GM13977 (cell line): ENCODE measurements around the gene DZANK1.

Experiments used
- DNase-seq: peaks from one replicate; pipeline ENCODE4 v3.0.0; 2012; ENCODE audit warnings: low spot score
- CTCF ChIP-seq: IDR thresholded peaks from 2 replicates; pipeline ENCODE4 v1.5.1; 2012; ENCODE audit warnings: mild to moderate bottlenecking, control low read depth; ENCODE audit not compliant: insufficient read depth; ENCODE audit errors: extremely low read depth, missing control alignments
- in situ Hi-C: fragments of 300-500 bp; cut with MboI; formaldehyde crosslinking; loops from one replicate; pipeline ENCODE4 v1.12.0; 2022; ENCODE audit warnings: low sequenced_read_pairs, low pct_unique_long_range_greater_than_20kb, mixed read lengths, inconsistent platforms; ENCODE audit not compliant: unreplicated experiment

Gene DZANK1

GRCh38 chr20:18440403-18440802, 26.4 kb downstream of the DZANK1 start:
- DNase-seq = no peak
- TF ChIP-seq CTCF = no peak
- in situ Hi-C loops = no loop called here

GRCh38 chr20:18436847-18437246, 30.0 kb downstream of the DZANK1 start:
- no peak for DNase-seq
- in situ Hi-C loops = no loop called here

GRCh38 chr20:18431206-18431605, 35.6 kb downstream of the DZANK1 start:
- TF ChIP-seq CTCF = no peak
- no peak for DNase-seq
- in situ Hi-C loops = no loop called here

More at GRCh38 chr20:18436847-18437246, 30.0 kb downstream of the DZANK1 start:
- no peak for TF ChIP-seq CTCF

- no peak for TF ChIP-seq CTCF
- in situ Hi-C loops = no loop called here
These were observed 36.5 kb downstream of the DZANK1 start for GRCh38 chr20:18430172-18430826.

GRCh38 chr20:18428490-18429173, 38.2 kb downstream of the DZANK1 start:
- DNase-seq = no peak
- in situ Hi-C loops = no loop called here
- TF ChIP-seq CTCF = no peak

More at GRCh38 chr20:18430172-18430826, 36.5 kb downstream of the DZANK1 start:
- DNase-seq = no peak

GRCh38 chr20:18427214-18427613, 39.6 kb downstream of the DZANK1 start:
- DNase-seq = no peak
- in situ Hi-C loops = no loop called here
- TF ChIP-seq CTCF = no peak
